PFSK-1 (cell line): Measurements from ENCODE around the gene CHRNA10.

ENCODE experiments used
- POLR2AphosphoS5 ChIP-seq: IDR thresholded peaks from 2 replicates; pipeline ENCODE4 v1.6.1; 2012; ENCODE audit warnings: low read depth, mild to moderate bottlenecking, control low read depth, low read length, moderate library complexity
- REST ChIP-seq, 2 experiments: IDR thresholded peaks; 2 replicates each; pipeline versions ENCODE4 v1.6.1 to v1.8.0; 2011 to 2012; ENCODE audit warnings: low read depth in 2 of 2, low read length in 2 of 2, control low read depth in 1 of 2, inconsistent platforms in 1 of 2, mild to moderate bottlenecking in 1 of 2, moderate library complexity in 1 of 2; ENCODE audit not compliant: insufficient read depth in 1 of 2
- TAF1 ChIP-seq: IDR thresholded peaks from 2 replicates; pipeline ENCODE4 v1.6.1; 2012; ENCODE audit warnings: low read length, control low read depth, borderline replicate concordance; ENCODE audit not compliant: insufficient read depth

- TF ChIP-seq REST (IDR thresholded peaks at IDR 0.05; ENCODE audit: insufficient read depth in 1 of 2, low read depth in 2 of 2, low read length in 2 of 2) = no peak
- TF ChIP-seq POLR2AphosphoS5 = no peak
- TF ChIP-seq TAF1 = no peak
These were observed 30.0 kb downstream of the CHRNA10 start for GRCh38 chr11:3641191-3641590.
